H9 (cell line): ENCODE measurements around the gene PUM2. TPM values are rescaled to one million over a fixed set of nuclear protein-coding genes. Genes with fewer than 3 reads are reported as not detected.

Source experiments
- DNase-seq: peaks from one replicate; pipeline ENCODE4 v3.0.0-alpha.2; 2017
- H2AFZ ChIP-seq: one replicate; pipeline ENCODE4 v1.6.1; 2013; ENCODE audit warnings: mild to moderate bottlenecking, low read length, control low read depth, moderate library complexity
- H2AK5ac ChIP-seq: 2 replicates; pipeline ENCODE4 v1.6.1; 2013; ENCODE audit warnings: low read length, control low read depth, mixed read lengths; ENCODE audit not compliant: insufficient read length
- H2BK120ac ChIP-seq: one replicate; pipeline ENCODE4 v1.6.1; 2013; ENCODE audit warnings: low read depth, mild to moderate bottlenecking, low read length, control low read depth, inconsistent platforms; ENCODE audit not compliant: poor library complexity, severe bottlenecking
- H2BK12ac ChIP-seq: 2 replicates; pipeline ENCODE4 v1.6.1; 2013; ENCODE audit warnings: low read length, control low read depth, mixed read lengths, low read depth; ENCODE audit not compliant: insufficient read length
- H2BK15ac ChIP-seq: 2 replicates; pipeline ENCODE4 v1.6.1; 2013; ENCODE audit warnings: low read depth, low read length, control low read depth
- H2BK20ac ChIP-seq: one replicate; pipeline ENCODE4 v1.6.1; 2013; ENCODE audit warnings: low read depth, mild to moderate bottlenecking, low read length, control low read depth, inconsistent platforms; ENCODE audit not compliant: poor library complexity, severe bottlenecking
- H2BK5ac ChIP-seq: 2 replicates; pipeline ENCODE4 v1.6.1; 2013; ENCODE audit warnings: low read length, control low read depth, mixed read lengths; ENCODE audit not compliant: insufficient read length
- H3K14ac ChIP-seq: 2 replicates; pipeline ENCODE4 v1.6.1; 2013; ENCODE audit warnings: low read length, control low read depth; ENCODE audit not compliant: insufficient read depth
- H3K18ac ChIP-seq: 2 replicates; pipeline ENCODE4 v1.6.1; 2013; ENCODE audit warnings: low read depth, mild to moderate bottlenecking, mixed read lengths, low read length, control low read depth; ENCODE audit not compliant: insufficient read length
- H3K23ac ChIP-seq: 2 replicates; pipeline ENCODE4 v1.6.1; 2013; ENCODE audit warnings: low read length, control low read depth, mixed read lengths, low read depth; ENCODE audit not compliant: insufficient read length
- H3K23me2 ChIP-seq: 2 replicates; pipeline ENCODE4 v1.6.1; 2013; ENCODE audit warnings: low read depth, mild to moderate bottlenecking, mixed read lengths, low read length, control low read depth; ENCODE audit not compliant: insufficient read length, poor library complexity, severe bottlenecking
- H3K27ac ChIP-seq: 2 replicates; pipeline ENCODE4 v1.5.1; 2013; ENCODE audit warnings: low read length, control low read depth, mixed read lengths, low read depth; ENCODE audit not compliant: insufficient read length
- H3K27me3 ChIP-seq: 2 replicates; pipeline ENCODE4 v1.6.1; 2013; ENCODE audit warnings: low read length, control low read depth, inconsistent platforms; ENCODE audit not compliant: insufficient read depth
- H3K4ac ChIP-seq: 2 replicates; pipeline ENCODE4 v1.6.1; 2013; ENCODE audit warnings: low read depth, mild to moderate bottlenecking, control low read depth, inconsistent platforms, low read length, moderate library complexity
- H3K4me1 ChIP-seq: 2 replicates; pipeline ENCODE4 v1.6.1; 2013; ENCODE audit warnings: low read length, control low read depth, inconsistent platforms; ENCODE audit not compliant: insufficient read depth
- H3K4me2 ChIP-seq: 2 replicates; pipeline ENCODE4 v1.6.1; 2013; ENCODE audit warnings: low read length, control low read depth, mixed read lengths; ENCODE audit not compliant: insufficient read length, insufficient read depth
- H3K56ac ChIP-seq: 2 replicates; pipeline ENCODE4 v1.6.1; 2013; ENCODE audit warnings: low read depth, mild to moderate bottlenecking, mixed read lengths, low read length, control low read depth; ENCODE audit not compliant: insufficient read length
- H3K79me1 ChIP-seq: 2 replicates; pipeline ENCODE4 v1.6.1; 2013; ENCODE audit warnings: low read depth, mild to moderate bottlenecking, moderate library complexity, low read length, control low read depth, inconsistent platforms; ENCODE audit not compliant: insufficient read depth, poor library complexity, severe bottlenecking
- H3K79me2 ChIP-seq: 2 replicates; pipeline ENCODE4 v1.6.1; 2013; ENCODE audit warnings: low read length, control low read depth, inconsistent platforms; ENCODE audit not compliant: insufficient read depth
- H3K9ac ChIP-seq: 2 replicates; pipeline ENCODE4 v1.6.1; 2013; ENCODE audit warnings: low read length, control low read depth, mixed read lengths; ENCODE audit not compliant: insufficient read length; ENCODE audit errors: extremely low read depth
- H3K9me3 ChIP-seq: one replicate; pipeline ENCODE4 v1.6.1; 2013; ENCODE audit warnings: low read depth, low read length, inconsistent platforms; ENCODE audit not compliant: control insufficient read depth
- H3T11ph ChIP-seq: one replicate; pipeline ENCODE4 v1.6.1; 2013; ENCODE audit warnings: mild to moderate bottlenecking, low read length, control low read depth, inconsistent platforms
- H4K20me1 ChIP-seq: one replicate; pipeline ENCODE4 v1.6.1; 2013; ENCODE audit not compliant: control insufficient read depth, insufficient read length, insufficient read depth
- H4K5ac ChIP-seq: 2 replicates; pipeline ENCODE4 v1.6.1; 2013; ENCODE audit warnings: low read depth, mild to moderate bottlenecking, mixed read lengths, low read length, control low read depth; ENCODE audit not compliant: insufficient read length
- H4K8ac ChIP-seq: replicated peaks from 2 replicates; pipeline ENCODE4 v1.6.1; 2013; ENCODE audit warnings: low read length, control low read depth, mixed read lengths, low read depth; ENCODE audit not compliant: insufficient read length
- H4K91ac ChIP-seq: 2 replicates; pipeline ENCODE4 v1.6.1; 2013; ENCODE audit warnings: low read depth, mild to moderate bottlenecking, moderate library complexity, mixed read lengths, low read length, control low read depth; ENCODE audit not compliant: insufficient read length
- H3K27ac Mint-ChIP-seq, 3 experiments: 2 replicates in 2 of 3; 3 replicates in 1 of 3; pipeline ENCODE4 v1.8.0; 2020 to 2021; ENCODE audit warnings: mixed read lengths in 3 of 3, mild to moderate bottlenecking in 1 of 3, moderate library complexity in 1 of 3
- H3K27me3 Mint-ChIP-seq: 2 replicates; pipeline ENCODE4 v1.8.0; 2021; ENCODE audit warnings: low read depth, mild to moderate bottlenecking, moderate library complexity, mixed read lengths
- H3K36me3 Mint-ChIP-seq, 3 experiments: 2 replicates in 2 of 3; 3 replicates in 1 of 3; pipeline ENCODE4 v1.8.0; 2020 to 2021; ENCODE audit warnings: low read depth in 3 of 3, mixed read lengths in 3 of 3; ENCODE audit not compliant: insufficient read depth in 1 of 3
- H3K4me1 Mint-ChIP-seq, 2 experiments: 2 replicates each; pipeline ENCODE4 v1.8.0; 2020; ENCODE audit warnings: mixed read lengths in 2 of 2
- H3K4me3 Mint-ChIP-seq, 2 experiments: 2 replicates in 1 of 2; 3 replicates in 1 of 2; pipeline ENCODE4 v1.8.0; 2020 to 2021; ENCODE audit warnings: mild to moderate bottlenecking in 2 of 2, mixed read lengths in 2 of 2, moderate library complexity in 1 of 2
- H3K9me3 Mint-ChIP-seq, 2 experiments: 2 replicates in 1 of 2; 3 replicates in 1 of 2; pipeline ENCODE4 v1.8.0; 2020; ENCODE audit warnings: mild to moderate bottlenecking in 2 of 2, mixed read lengths in 2 of 2, moderate library complexity in 1 of 2
- CTCF ChIP-seq: fragments of 200-600 bp; sonication (generic); conservative IDR thresholded peaks from 3 replicates; pipeline ENCODE4 v1.8.0; 2021; ENCODE audit warnings: antibody characterized with exemption, mild to moderate bottlenecking
- WGBS: extraction: QIAGEN DNeasy Blood & Tissue Kit; methylation state at CpG from one replicate; pipeline ENCODE4 v1.1.7; 2013; ENCODE audit warnings: missing lambda C conversion rate, low lambda C conversion rate, mixed read lengths; ENCODE audit not compliant: insufficient read length; ENCODE audit errors: extremely low coverage; 5-methylcytosine and 5-hydroxymethylcytosine counted together
- total RNA-seq: library from RNA; stranded (reverse); gene quantifications from 2 replicates; pipeline ENCODE4 v1.2.1, GENCODE V29; 2021

The PUM2 gene
- total RNA-seq, 1 experiment from 2014 or later: 96.6 TPM

GRCh38 chr2:20203072-20203471 lies 147.6 kb downstream of the PUM2 start:
- H4K5ac ChIP-seq: no peak overlapping the region
- Mint-ChIP-seq H3K36me3 (peaks cover 27 to 40% (median 38%) of the 10 kb centered on the region in 3 experiments), H3K4me1 (peaks cover 7 to 16% of the 10 kb centered on the region in 2 experiments), H3K9me3 (no peaks in the 10 kb centered on the region; a peak in 1 of 5 replicates), H3K27me3 (no peaks in the 10 kb centered on the region), H3K27ac (no peak overlapping the region), H3K4me3 (no peak overlapping the region)
- no peak overlapping the region for H3K27ac ChIP-seq
- H3K27me3 ChIP-seq: no peaks in the 10 kb centered on the region
- H4K20me1 ChIP-seq: peaks cover 2% of the 10 kb centered on the region
- H3K14ac ChIP-seq: no peak overlapping the region
- H3K23ac ChIP-seq: no peak overlapping the region
- H4K91ac ChIP-seq: no peak overlapping the region
- H3K79me1 ChIP-seq: peaks cover 4% of the 10 kb centered on the region
- no peak overlapping the region for H3T11ph ChIP-seq
- H2BK15ac ChIP-seq: no peak overlapping the region
- no peak for TF ChIP-seq CTCF
- H4K8ac ChIP-seq: no peak overlapping the region
- H3K4me1 ChIP-seq: no peaks in the 10 kb centered on the region; the same call in 1 of the 2 replicates
- H2AFZ ChIP-seq: no peak overlapping the region
- H3K56ac ChIP-seq: no peak overlapping the region
- no peaks in the 10 kb centered on the region for H3K23me2 ChIP-seq
- H3K4me2 ChIP-seq: no peak overlapping the region
- no peak overlapping the region for H3K4ac ChIP-seq
- H3K9me3 ChIP-seq: no peaks in the 10 kb centered on the region
- no peak overlapping the region for H2AK5ac ChIP-seq
- no peaks in the 10 kb centered on the region for H3K79me2 ChIP-seq
- no CpG with 5 or more reads among the region's 10 CpGs for WGBS
- DNase-seq: no peak
- no peak overlapping the region for H2BK12ac ChIP-seq
- H3K9ac ChIP-seq: no peak overlapping the region
- no peak overlapping the region for H2BK5ac ChIP-seq
- H2BK120ac ChIP-seq: no peak overlapping the region
- no peak overlapping the region for H2BK20ac ChIP-seq
- no peak overlapping the region for H3K18ac ChIP-seq
